ENCODE measurements around the gene IRAK3. TPM values are rescaled to one million over a fixed set of nuclear protein-coding genes. Genes with fewer than 3 reads are reported as not detected.

Gene IRAK3
- total RNA-seq, 4 donors from 2014 or later = 31.6 to 35.8 (median 33.2) TPM

DNA sequence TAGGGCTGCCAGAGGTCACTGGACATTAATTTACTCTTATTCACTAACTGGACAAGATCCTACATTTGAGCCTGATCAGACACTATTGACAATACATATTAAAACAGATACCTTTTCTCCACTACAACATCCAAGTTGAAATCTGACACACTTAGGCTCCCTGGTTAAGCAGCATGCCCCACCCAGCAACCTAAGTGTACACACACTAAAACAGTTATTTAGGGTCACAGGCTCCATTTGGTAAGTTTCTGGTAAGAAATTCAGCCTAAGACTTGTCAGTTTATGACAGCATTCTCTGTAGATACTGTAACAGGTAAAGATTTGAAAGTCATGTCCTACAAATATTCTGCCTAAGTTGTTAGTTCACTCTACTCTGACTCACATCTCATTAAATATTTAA, 46.2 kb upstream of the IRAK3 start:
- peaks cover 0 to 66% (median 4%) of the 10 kb centered on the region in 3 donors for H3K36me3 ChIP-seq
- TF ChIP-seq, protein P1, sequence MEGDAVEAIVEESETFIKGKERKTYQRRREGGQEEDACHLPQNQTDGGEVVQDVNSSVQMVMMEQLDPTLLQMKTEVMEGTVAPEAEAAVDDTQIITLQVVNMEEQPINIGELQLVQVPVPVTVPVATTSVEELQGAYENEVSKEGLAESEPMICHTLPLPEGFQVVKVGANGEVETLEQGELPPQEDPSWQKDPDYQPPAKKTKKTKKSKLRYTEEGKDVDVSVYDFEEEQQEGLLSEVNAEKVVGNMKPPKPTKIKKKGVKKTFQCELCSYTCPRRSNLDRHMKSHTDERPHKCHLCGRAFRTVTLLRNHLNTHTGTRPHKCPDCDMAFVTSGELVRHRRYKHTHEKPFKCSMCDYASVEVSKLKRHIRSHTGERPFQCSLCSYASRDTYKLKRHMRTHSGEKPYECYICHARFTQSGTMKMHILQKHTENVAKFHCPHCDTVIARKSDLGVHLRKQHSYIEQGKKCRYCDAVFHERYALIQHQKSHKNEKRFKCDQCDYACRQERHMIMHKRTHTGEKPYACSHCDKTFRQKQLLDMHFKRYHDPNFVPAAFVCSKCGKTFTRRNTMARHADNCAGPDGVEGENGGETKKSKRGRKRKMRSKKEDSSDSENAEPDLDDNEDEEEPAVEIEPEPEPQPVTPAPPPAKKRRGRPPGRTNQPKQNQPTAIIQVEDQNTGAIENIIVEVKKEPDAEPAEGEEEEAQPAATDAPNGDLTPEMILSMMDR (IDR thresholded peaks at IDR 0.05) = no peak
- TF ChIP-seq EP300 (IDR thresholded peaks at IDR 0.05) = no peak
- TF ChIP-seq POLR2A (IDR thresholded peaks at IDR 0.05) = no peak

DNA sequence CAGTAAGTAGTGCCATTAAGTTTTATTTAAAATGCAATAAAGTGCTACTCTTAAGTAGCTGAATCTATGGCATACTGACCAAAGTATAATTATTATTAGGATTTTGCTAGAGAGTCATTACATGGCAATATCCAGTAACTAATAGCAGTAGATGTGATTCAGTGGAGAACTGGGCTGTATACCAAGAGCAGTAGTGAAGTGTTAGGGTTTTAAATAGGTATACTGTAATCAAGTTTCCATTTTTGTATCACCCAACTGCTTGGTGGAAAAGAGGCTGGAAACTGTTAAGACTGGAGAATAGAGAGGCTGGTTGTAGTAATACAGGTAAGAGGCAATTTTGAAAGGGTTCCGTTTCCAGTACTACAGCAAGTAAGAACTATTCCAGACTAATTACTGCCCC, 45.1 kb upstream of the IRAK3 start:
- no peak for DNase-seq (ENCODE audit: low spot score in 2 of 2)
- H3K4me3 ChIP-seq = no peak overlapping the region
- no peaks in the 10 kb centered on the region for H3K27me3 ChIP-seq
- no peak overlapping the region for H3K27ac ChIP-seq
- H3K36me3 ChIP-seq = peaks cover 0 to 64% (median 4%) of the 10 kb centered on the region in 3 donors
- TF ChIP-seq POLR2A (IDR thresholded peaks at IDR 0.05) (no peak), EP300 (IDR thresholded peaks at IDR 0.05) (no peak)
- TF ChIP-seq, protein P1 (IDR thresholded peaks at IDR 0.05) = no peak
- 100% methylated on average over 1 of the region's 1 CpG for WGBS, 2 donors
- peaks cover 0 to 26% (median 6%) of the 10 kb centered on the region in 4 donors for H3K4me1 ChIP-seq
- H3K9me3 ChIP-seq = peaks cover 0 to 29% (median 6%) of the 10 kb centered on the region in 4 donors

More for the DNA sequence above, 46.2 kb upstream of the IRAK3 start:
- DNase-seq (ENCODE audit: low spot score in 2 of 2) = no peak
- Histone ChIP-seq H3K4me3 (no peak overlapping the region), H3K27ac (no peak overlapping the region), H3K4me1 (peaks cover 0 to 26% (median 6%) of the 10 kb centered on the region in 4 donors), H3K27me3 (no peaks in the 10 kb centered on the region), H3K9me3 (peaks cover 0 to 29% (median 6%) of the 10 kb centered on the region in 4 donors)

DNA sequence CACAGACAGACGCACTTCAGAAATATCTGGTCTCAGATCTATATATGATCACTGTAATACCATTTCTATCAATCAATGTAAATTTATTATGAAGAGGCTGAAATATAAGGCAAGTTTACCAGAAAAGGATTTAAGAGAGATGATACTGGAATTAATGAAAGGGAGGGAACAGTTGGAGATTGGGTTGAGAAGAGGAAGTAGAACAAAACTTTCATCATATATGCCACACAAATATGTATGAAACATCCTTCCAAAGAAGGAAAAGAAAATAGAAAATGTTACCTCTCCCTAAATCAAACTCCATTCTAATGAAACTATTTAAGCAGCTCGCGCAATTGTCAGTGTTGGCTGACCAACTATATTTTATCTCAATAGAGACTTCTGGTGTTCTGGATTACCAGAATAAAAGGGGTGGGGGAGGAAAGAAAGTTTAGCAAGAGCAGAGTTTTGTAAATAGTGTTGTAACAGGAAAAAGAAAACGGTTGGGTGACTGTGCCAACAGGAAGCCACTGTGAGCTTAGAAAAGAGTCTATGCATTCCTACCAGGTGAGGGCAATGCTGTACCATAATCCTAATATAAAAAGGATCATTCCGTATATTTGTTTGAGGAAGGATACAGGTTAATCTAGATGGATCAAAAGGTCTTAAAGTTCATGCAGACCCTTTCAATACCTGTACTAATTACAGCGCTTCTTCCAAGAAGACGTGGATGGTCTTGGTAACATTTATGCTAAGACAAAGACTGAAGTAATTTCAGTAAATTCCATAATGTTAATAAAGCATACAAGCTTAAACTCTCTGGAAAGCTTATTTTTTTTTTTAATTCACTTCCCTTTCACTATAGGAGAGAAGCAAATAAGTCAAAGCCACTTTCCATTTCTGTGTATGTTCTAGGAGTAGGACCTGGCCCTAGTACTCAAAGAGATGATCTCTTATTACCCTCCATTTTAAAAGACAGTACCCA, 43.9 kb upstream of the IRAK3 start:
- H3K27ac ChIP-seq = peak overlapping the region in 3 of 4 donors; percentile 31 to 76 (median 51)
- peaks cover 0 to 61% (median 0%) of the 10 kb centered on the region in 3 donors for H3K36me3 ChIP-seq
- no peak overlapping the region for H3K4me3 ChIP-seq
- H3K27me3 ChIP-seq = no peaks in the 10 kb centered on the region
- peak in 1 of 2 donors; percentile 79 for DNase-seq (ENCODE audit: low spot score in 2 of 2)
- WGBS, 2 donors = 45 to 48% methylated on average over 7 of the region's 7 CpGs
- H3K4me1 ChIP-seq = peaks cover 0 to 26% (median 6%) of the 10 kb centered on the region in 4 donors
- TF ChIP-seq POLR2A (IDR thresholded peaks at IDR 0.05) (no peak), EP300 (IDR thresholded peaks at IDR 0.05) (peak; percentile 24 to 80)
- TF ChIP-seq, protein P1 (IDR thresholded peaks at IDR 0.05) = peak; percentile 35 to 67 (median 56)
- H3K9me3 ChIP-seq = peaks cover 0 to 23% (median 6%) of the 10 kb centered on the region in 4 donors

DNA sequence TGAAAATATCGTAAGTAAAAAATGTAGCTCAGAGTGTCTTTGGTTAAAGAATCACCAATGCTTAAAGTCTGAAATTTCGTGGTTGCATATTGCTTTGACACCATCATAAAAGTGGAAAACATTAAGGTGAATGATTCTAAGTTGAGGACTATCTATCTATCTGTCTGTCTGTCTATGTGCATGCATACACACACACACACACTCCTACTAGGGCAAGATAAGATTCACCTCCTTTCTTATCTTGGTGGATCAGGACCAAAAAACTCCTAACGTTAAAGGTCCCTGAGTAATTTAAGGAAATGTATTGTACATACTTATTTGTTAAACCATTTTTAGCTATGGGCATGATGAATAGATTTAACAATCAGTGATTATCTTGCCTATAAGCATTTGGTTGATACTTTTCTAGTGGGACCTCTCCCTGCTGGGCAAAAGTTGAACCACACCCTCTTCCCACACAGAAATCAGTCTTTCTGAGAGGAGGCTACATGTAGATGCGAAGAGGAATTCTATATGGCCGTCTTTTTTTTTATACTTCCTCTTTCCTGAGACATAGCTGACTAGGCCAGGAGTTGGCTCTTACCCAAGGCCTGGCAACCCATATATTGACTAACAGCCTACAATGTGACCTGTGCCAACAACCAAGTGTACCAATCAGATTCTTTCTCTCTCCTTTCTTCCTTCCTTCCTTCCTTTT, 39.2 kb upstream of the IRAK3 start:
- TF ChIP-seq POLR2A (IDR thresholded peaks at IDR 0.05) (no peak), EP300 (IDR thresholded peaks at IDR 0.05) (peak in 1 of 2 donors; percentile 34)
- TF ChIP-seq, protein P1 (IDR thresholded peaks at IDR 0.05) = peak in 1 of 5 experiments; percentile 24
- H3K4me3 ChIP-seq = no peak overlapping the region
- DNase-seq (ENCODE audit: low spot score in 2 of 2) = peak in 1 of 2 donors; percentile 14
- H3K36me3 ChIP-seq = peaks cover 0 to 19% (median 0%) of the 10 kb centered on the region in 3 donors
- peak overlapping the region in 1 of 4 donors; percentile 32 for H3K27ac ChIP-seq
- H3K27me3 ChIP-seq = no peaks in the 10 kb centered on the region
- H3K9me3 ChIP-seq = no peaks in the 10 kb centered on the region
- WGBS, 2 donors = 85% methylated on average over 5 of the region's 5 CpGs
- H3K4me1 ChIP-seq = peaks cover 0 to 39% (median 9%) of the 10 kb centered on the region in 4 donors
